ENCODE results near the gene DAB2IP.

GRCh38 chr9:121649476-121650216 is 1.8 kb upstream of the DAB2IP start:
- TF ChIP-seq CTCF (IDR thresholded peaks at IDR 0.05; ENCODE audit: low read length) (no peak), EZH2 (IDR thresholded peaks at IDR 0.05; ENCODE audit: borderline replicate concordance, low read length) (no peak)

Data from OCI-LY1 (cell line).